ENCODE measurements around the gene CCNI.
"Not testable (repeated sequence)": the region's sequence is repeated elsewhere in the genome, so short reads cannot be mapped to it uniquely, and the experiment has no call there.

CCNI gene

GRCh38 chr4:77037736-77038135 is 38.1 kb downstream of the CCNI start:
- no peak for DNase-seq

GRCh38 chr4:77037168-77037567 is 38.6 kb downstream of the CCNI start:
- not testable (repeated sequence) for DNase-seq

GRCh38 chr4:77036206-77036605 is 39.6 kb downstream of the CCNI start:
- no peak for DNase-seq

GRCh38 chr4:77035153-77035552 is 40.6 kb downstream of the CCNI start:
- DNase-seq = no peak

- DNase-seq = no peak
Observed at GRCh38 chr4:77031544-77031943, 44.2 kb downstream of the CCNI start.

GRCh38 chr4:77029757-77030156 is 46.0 kb downstream of the CCNI start:
- DNase-seq = not testable (repeated sequence)

GRCh38 chr4:77028246-77028645 is 47.5 kb downstream of the CCNI start:
- DNase-seq = no peak

- DNase-seq = no peak
Observed at GRCh38 chr4:77026322-77026704, 49.5 kb downstream of the CCNI start.

GRCh38 chr4:77025643-77026321 is 50.0 kb downstream of the CCNI start:
- no peak for DNase-seq

- DNase-seq = no peak
Observed at GRCh38 chr4:77023920-77024319, 51.9 kb downstream of the CCNI start.

- no peak for DNase-seq
Observed at GRCh38 chr4:77022560-77023179, 53.1 kb downstream of the CCNI start.

- DNase-seq = no peak
Observed at GRCh38 chr4:77021614-77022089, 54.1 kb downstream of the CCNI start.

GRCh38 chr4:77020017-77020416 is 55.8 kb downstream of the CCNI start:
- no peak for DNase-seq

GRCh38 chr4:77015390-77015789 is 60.4 kb downstream of the CCNI start:
- no peak for DNase-seq

GRCh38 chr4:77014256-77014655 is 61.5 kb downstream of the CCNI start:
- DNase-seq = no peak

GRCh38 chr4:77012726-77013125 is 63.1 kb downstream of the CCNI start:
- no peak for DNase-seq

- no peak for DNase-seq
Observed at GRCh38 chr4:77010841-77011354, 64.9 kb downstream of the CCNI start.

- DNase-seq = no peak
Observed at GRCh38 chr4:77009511-77010115, 66.2 kb downstream of the CCNI start.

GRCh38 chr4:77007358-77008230 is 68.2 kb downstream of the CCNI start:
- DNase-seq = no peak

GRCh38 chr4:77006753-77007353 is 68.9 kb downstream of the CCNI start:
- no peak for DNase-seq

GRCh38 chr4:77003400-77003799 is 72.4 kb downstream of the CCNI start:
- DNase-seq = no peak

GRCh38 chr4:77002321-77003107 is 73.3 kb downstream of the CCNI start:
- no peak for DNase-seq

Measured in activated naive CD4-positive, alpha-beta T cell (primary cell).